HG03442 (cell line): ENCODE results near the gene ACOX3.
"Not testable (repeated sequence)": the region's sequence is repeated elsewhere in the genome, so short reads cannot be mapped to it uniquely, and the experiment has no call there.

ENCODE experiments used
- ATAC-seq: cut with Tn5 transposase; IDR thresholded peaks from one replicate; pipeline ENCODE4 v1.9.1; 2021; ENCODE audit warnings: mild to moderate bottlenecking, moderate library complexity; ENCODE audit not compliant: unreplicated experiment

The ACOX3 gene

DNA sequence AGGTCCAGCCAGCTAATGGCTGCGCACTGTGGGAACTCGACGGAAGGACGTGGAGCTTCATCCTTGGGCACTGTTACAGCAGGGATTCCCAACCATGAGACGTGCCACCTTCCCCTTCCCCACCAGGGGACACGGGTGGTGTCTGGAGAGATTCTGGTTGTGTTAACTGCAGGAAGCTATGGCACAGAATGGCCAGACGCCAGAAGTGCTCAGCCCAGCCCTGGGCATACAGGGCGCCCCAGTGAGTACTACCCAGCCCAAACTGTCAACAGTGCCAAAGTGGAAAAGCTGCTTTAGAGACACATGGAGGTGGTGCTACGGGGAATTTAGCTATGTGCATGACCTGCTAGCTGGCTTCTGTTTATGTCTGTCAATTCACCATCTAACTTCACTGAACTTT, 32.8 kb downstream of the ACOX3 start:
- ATAC-seq, result no peak

DNA sequence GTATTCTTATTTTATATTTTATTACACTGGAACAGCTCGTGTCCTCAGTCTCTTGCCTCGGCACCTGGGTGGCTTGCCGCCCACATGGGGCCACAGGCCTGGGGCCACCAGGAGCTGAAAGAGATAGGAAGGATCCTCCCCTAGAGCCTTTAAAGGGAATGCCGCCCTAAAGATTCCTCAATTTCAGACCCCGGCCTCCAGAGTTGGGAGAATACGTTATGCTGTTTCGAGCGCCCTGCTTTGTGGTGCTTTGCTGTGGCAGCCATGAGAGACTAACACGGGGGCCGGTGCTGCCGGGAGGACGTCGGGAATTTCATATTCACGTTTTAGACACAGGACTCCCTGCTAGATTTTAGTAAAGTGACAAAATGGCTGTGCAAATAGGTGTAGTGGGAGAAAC, 33.2 kb downstream of the ACOX3 start:
- ATAC-seq, result no peak

DNA sequence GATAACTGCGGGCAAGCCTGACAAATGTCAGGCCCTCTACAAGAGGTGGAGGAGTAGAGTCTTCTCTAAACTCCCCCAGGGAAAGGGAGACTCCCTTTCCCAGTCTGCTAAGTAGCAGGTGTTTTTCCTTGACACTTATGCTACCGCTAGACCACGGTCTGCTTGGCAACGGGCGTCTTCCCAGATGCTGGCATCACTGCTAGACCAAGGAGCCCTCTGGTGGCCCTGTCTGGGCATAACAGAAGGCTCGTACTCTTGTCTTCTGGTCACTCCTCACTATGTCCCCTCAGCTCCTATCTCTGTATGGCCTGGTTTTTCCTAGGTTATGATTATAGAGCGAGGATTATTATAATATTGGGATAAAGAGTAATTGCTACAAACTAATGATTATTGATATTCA, 33.6 kb downstream of the ACOX3 start:
- not testable (repeated sequence) for ATAC-seq

DNA sequence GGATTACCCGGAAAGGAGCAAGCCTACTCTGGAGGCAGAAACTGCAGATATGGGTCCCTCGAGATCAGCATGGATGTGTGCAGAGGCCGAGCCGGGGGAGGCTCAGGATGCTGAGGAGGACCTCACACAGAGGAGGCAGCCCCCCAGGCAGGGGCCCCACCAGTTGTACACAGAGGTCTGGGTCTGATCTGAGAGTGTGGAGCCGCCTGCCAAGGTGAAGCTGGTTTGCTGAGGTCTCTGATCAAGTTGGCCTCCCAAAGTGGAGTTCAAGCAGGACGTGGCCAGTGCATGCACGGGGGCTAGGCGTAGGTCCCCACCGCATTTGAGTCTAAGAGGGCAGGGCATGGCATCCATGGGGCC, 35.0 kb downstream of the ACOX3 start:
- ATAC-seq, result no peak

DNA sequence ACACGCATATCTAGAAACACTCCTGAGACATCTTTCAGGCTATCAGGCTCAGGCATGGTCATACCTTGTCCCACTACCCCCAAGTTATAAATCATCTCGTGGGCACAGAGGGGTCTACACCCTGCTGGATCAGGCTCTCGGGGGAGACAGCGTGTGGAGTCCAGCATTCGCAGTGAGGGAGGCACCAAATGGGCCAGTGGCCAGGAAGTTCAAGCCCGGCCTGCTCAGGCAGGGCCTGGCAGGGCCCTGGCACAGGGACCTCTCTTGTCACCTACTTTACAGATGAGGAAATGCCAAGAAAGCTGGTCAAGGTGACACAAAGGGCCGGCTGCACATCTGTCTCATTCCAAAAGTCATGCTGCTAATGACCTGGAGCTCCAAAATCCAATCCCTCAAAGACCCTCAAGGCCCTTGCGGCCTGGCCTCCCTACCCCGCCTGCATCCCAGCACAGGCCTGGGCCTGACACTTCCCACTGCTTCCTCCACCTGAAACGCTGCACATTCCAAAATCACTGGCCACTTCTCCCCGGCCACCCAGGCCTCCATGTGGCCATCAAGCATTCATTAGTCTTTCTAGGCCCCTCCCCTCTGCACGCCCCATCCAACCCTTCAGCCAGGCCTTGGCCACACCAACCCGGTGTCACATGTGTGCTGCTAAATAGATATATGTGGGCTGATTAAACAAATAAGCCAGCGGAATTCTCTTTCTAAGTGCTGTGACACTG, 35.6 kb downstream of the ACOX3 start:
- no peak for ATAC-seq

DNA sequence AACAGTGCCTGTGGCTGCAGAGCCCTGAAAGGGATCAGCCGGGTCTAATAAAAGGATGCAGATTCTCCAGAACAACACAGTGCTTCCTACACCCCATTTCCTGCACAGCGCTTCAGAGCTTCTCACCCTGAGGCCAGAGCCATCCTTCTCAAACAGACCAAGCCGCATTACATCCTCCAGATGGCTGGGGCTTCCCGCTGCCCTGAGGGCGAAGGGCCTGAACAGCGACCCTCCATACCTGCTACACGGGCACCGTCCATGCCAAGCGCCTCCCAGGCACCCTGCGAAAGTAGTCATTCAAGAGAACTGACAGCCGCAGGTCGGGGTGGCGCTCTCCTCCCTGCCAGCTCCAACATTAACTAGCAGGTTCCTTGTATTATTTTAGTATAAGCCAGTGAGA, 36.5 kb downstream of the ACOX3 start:
- ATAC-seq, result no peak

DNA sequence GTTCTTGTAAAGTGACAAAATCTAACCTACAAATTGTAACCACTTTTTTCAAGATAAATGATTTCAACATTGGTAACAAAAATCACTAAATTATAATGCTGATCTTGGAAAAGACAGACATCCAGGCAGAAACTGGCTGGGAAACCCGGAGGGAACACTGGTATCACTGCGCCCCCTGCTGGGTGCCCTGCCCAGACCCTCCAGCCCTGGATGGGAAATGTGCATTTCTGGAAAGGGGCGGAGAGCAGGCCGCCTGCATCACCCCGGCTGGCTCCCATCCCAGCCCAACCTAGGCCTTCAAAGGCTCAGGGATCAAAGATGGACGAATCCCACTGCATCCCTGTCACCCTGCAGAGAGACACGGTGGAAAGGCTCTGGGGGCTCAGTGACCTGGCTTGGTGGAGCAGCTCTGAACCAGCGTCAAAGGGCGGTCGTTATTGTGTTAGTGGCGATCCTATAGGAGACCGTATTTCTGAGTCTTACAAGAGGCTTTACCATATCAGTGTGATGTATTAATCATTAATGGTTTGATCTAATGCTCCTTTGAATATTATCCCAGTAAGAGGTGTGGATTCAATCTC, 37.3 kb downstream of the ACOX3 start:
- ATAC-seq, result no peak

DNA sequence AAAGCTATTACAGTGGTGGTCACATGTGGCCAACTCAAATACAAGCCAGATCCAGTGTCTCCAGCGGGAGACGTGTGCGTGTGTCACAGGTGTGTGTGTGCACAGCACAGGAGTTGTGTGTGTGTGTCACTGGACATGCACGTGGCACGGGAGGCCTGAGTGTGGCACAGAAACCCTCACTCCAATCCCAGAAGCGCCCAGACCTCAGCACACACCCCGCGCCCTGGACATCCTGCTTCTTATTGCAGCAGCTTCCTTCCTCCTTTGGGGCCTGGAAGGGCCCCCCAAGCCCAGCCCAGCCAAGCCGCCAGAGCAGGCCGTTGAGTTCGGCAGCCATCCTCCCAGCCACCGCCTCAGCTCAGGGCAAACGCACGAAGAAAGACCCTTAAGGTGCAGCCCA, 37.9 kb downstream of the ACOX3 start:
- ATAC-seq, result no peak

DNA sequence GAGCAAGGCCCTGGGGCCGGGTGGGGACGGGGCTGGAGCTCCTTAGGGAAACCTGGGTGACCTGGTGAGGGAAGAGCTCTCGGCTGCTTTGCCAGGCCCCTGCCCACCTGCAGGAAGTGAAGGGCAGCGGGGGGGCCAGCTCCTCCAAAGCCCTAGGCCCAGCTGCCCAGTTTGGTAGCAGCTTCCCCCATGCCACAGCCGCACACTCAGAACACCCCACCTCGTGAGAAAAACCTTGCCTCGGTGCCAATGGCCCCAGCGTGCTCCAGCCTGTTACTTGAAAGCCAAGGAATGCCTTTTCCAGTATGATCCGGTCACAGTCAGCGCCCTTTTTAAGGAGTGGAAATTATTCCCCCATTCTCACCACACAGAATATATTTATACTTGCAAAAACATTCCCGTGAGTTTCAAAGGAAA, 38.3 kb downstream of the ACOX3 start:
- no peak for ATAC-seq

DNA sequence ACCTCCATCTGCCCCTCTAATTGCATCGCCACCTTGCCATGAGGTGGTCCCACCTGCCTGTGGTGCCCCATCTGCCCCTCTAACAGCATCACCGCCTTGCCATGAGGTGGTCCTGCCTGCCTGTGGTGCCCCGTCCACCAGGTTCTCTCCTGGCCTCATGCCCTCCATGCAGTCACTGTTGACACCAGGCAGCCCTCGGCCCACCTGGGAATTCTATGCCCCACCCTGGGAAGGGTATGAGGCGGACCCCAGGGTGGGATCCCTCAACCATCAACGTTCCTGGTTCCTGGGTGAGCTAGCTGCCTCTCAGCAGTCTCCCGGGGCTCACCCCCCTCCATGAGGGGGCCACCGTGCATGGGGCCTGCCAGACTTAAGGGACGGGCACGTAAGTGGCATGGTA, 38.9 kb downstream of the ACOX3 start:
- no peak for ATAC-seq

DNA sequence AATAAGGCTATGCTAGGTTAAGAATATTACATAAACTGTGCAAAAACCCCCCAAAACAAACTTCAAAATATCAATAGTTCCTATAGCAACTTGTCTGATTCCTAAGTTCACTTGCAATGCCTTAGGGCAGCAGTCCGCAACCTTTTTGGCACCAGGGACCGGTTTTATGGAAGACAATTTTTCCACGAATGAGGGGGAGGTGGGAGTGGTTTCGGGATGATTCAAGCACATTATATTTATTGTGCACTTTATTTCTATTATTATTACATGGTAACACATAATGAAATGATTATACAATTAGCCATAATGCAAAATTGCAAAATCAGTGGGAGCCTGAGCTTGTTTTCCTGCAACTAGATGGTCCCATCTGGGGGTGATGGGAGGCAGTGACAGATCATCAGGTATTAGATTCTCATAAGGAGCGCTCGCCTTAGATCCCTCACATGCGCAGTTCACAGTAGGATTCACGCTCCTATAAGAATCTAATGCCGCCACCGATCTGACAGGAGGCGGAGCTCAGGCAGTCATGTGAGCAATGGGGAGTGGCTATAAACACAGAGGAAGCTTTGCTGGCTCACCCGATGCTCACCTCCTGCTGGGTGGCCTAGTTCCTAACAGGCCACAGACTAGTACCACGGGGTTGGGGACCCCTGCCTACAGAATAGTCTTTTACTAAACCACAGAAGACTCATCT, 39.7 kb downstream of the ACOX3 start:
- no peak for ATAC-seq

DNA sequence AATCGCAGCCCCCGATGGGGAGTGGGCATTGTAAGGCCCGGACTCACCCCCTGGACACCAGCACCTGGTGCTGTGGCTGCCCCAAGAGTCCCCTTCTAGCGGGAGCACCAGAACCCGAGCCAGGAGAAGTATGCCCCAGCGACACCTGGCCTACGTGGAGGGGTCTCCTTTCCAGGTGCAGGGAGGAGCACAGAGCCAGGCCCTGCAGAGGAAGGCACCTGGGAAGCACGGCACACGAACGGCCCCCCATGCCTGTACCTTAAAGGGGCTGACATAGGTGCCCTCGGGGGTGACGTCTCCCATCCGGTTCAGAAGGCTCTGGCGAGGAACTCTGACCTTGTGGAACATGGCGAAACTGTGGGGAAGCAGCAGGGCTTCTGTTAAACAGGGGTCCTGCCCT, 41.2 kb downstream of the ACOX3 start:
- no peak for ATAC-seq

DNA sequence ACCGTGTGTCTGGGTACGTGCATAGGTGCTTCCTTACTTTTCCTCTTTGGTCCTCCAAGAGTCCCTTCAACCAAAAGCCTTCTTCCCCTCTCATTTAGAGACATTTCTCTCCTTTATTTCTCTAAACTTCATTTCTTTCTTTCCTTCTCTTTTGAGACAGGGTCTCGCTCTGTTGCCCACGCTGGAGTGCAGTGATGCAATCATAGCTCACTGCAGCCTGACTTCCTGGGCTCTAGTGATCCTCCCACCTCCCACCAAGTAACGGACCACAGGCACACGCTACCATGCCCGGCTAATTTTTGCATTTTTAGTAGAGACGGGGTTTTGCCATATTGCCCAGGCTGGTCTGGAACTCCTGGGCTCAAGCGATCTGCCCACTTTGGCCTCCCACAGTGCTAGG, 42.2 kb downstream of the ACOX3 start:
- no peak for ATAC-seq

DNA sequence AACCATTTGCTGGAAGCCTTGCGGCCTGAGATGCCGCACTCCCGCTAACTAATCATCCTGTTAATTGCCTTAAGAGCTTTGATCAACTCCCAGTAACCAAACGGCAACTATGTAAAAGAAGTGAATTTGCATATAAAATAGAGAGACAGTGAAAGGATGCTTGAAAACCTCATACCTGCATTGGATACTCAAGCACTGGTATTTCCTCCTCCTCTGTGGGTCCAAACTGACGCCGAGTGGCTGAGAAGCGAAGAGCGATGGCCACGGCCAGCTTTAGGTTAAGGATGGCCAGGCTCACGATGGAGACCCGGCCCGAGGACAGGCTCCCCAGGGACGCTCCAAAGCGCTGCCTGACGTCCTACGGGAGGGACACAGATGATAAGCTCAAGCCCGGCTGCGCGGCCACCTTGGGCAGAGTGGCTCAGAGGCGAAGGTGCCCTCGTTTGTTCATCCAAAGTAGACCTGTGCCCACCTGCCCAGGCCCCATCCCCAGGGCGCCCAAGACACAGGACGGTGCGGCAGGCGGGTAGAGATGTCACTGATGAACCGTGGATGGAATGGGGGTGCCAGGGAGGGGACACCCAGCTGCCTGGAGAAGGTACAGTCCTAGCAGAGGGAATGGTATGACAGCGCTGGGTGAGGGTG, 43.6 kb downstream of the ACOX3 start:
- ATAC-seq, result no peak

DNA sequence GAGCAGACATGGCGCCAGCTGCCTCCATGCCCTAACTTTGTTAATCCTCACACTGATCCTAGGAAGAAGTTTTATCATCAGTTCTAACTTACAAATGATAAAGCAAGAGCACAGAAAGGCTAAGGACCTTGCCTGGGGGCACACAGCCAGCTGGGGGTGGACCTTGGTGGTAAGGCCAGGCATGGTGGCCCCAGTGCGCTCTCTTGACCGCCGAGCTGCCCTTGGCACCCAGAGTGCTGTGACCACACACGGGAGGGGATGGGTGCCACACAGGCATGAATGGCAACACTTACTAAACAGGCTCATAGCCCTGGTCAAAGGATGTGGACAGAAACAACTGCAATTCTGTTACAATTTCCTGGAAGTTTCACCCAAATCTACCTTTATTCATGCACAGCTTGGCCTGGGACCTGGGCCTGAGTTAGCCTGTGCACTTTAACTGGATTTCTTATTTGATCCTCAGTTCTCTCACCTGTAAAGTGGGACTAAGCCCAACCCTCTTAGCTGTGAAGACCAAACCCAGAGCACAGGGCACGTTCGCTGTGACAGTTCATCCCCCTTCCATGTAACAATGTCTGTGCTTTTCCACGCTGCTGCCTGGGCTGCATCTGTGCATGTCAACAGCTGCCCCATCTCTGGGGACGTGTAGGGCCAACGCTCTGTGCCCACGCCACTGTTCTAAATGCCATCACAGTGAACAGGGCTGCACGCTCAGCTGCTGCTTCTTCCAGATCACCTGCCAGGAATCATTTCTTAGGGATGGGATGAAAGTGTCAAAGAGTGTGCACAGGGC, 44.8 kb downstream of the ACOX3 start:
- no peak for ATAC-seq

DNA sequence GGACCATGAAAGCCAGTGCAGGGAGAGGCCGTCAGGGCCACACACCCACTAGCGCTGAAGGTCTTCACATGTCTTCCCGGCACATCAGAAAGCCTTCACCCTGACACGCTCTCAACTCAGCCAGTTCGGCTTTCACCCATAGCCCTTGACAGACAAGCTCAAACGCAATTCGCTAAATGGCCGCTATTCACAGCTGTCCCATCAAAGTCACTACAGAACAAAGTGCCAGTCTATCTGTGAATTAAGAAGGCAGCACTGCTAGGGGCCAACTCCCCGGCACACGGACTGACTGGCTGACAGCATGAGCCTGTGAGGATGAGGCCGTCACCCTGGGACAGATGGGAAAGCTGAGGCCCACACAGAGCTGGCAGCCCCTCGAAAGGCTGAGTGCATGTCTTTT, 45.7 kb downstream of the ACOX3 start:
- no peak for ATAC-seq

DNA sequence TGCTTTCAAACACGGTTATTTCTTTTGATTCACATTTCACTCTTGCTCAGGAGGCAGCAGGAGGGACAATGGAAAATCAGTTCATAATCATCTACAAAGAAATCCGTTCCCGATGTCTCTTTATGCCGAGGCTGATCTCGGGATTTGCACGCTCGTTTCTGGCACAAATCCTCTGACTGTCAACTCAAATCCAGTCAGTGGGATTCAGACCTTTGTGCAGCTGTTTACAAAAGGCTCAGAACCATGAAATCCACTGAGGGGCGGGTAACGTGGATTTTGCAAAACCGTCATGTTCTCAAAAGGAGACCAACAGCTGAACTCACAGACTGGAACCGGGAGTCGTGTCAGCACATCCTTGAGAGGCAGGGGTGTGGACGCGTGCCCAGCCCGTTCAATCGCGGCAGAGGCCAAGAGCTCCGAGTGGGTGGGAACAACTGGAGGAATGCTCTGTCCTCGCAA, 46.4 kb downstream of the ACOX3 start:
- ATAC-seq, result no peak

DNA sequence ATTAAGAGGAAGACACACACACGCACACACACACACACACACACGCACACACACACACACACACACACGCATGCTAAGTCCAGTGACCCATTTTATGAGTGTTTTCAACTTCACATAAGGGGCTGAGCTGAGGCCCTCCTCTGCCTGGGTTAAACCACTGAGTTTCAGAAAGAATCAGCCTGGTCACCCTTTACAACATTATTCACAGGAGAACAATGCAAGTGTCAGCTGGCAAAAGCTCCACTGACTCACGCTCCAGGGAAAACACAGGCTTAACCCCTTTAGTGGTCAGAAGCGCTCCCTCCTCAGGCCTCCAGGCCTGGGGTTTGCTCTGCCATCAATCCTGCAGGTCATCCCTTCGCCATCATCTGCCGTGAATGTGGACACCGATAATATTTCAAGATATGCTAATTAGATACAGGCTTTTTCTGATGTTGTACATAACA, 46.9 kb downstream of the ACOX3 start:
- ATAC-seq, result no peak

DNA sequence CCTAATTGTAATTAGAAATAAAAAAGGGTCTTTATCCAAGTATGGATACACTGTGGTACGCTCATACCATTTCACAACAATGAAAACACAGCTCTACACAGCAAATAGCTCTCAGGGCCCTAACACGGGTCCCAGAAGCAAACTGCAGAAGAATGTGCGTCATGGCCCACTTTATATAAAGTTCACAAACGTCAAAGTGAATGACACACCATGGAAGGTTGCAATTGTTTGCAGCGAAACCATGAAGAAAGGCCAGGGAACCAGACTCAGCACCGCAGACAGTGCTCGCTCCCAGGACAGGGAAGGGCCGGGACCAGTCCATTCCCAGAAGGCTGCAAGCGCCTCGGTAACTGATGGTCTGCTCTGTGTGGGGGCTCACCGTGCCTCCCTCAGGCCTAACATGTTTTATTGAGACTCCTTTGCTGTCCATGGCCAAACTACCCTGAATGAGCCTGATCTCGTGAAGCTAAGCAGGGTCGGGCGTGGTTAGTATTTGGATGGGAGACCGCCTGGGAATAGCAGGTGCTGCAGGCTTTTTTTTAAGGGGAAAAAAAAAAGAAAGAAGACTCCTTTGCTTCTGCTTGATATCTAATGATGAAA, 47.8 kb downstream of the ACOX3 start:
- no peak for ATAC-seq

DNA sequence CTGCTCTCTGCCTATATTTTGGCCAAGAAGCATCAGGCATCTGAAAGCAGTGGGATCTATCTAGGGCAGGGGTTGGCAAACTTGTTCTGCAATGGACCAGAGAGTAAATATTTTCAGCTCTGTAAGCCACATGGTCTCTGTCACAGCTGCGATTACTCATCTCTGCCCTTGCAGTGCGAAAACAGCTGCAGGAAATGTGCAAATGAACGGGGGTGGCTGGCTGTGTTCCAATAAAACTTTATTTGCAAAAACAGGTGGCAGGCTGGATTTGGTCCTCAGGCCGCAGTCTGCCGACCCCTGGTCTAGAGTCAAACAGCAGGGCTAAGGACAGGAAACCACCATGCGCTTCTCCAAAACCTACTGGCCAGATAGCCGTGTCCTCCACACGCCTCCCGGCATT, 48.6 kb downstream of the ACOX3 start:
- ATAC-seq, result peak; percentile 85

DNA sequence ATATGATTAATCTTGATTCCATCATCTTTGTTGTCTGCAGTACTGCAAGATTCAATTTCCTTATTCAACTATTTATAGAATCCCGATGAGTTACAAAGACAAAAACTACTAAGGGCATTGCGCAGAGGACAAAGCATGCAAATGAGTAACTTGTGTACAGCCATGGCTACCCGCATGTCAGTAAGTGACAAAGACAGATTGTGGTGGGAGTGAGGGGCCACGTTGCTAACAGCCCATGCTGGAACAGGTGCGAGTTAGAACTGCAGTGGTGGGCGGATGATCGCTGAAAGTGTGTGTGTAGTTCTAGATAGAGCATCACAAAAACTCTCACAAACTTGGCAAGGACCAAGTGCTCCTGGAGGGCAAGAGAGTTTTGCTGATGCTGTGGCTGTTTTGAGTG, 49.5 kb downstream of the ACOX3 start:
- no peak for ATAC-seq
